Measurements from ENCODE around the gene SHB. TPM values are rescaled to one million over a fixed set of nuclear protein-coding genes. Genes with fewer than 3 reads are reported as not detected.
A peak's percentile ranks its signal among the peaks of the same experiment; 100 is the strongest.

SHB gene
- total RNA-seq, 2 experiments from 2014 or later = 0.41 to 1.0 TPM

- no peaks in the 10 kb centered on the region for H3K9me3 ChIP-seq (ENCODE audit: low read length)
- no peak for DNase-seq (ENCODE audit: low spot score)
- H3K4me2 ChIP-seq (ENCODE audit: low read length) = no peak overlapping the region
- no peaks in the 10 kb centered on the region for H3K4me1 ChIP-seq (ENCODE audit: insufficient read depth, low read length, poor library complexity, severe bottlenecking)
- no peaks in the 10 kb centered on the region for H3K79me2 ChIP-seq (ENCODE audit: insufficient read depth, low read depth, low read length)
- POLR2A ChIA-PET = interaction anchor here (1.1 kb wide), 1 partner anchor 8 kb away, joined by 4 read pairs; no protein-coding TSS in a partner anchor
- no peaks in the 10 kb centered on the region for H3K36me3 ChIP-seq (ENCODE audit: insufficient read depth, low read length)
- no peak overlapping the region for H3K4me3 ChIP-seq (ENCODE audit: low read depth, low read length, poor library complexity, severe bottlenecking)
- TF ChIP-seq CTCF (conservative IDR thresholded peaks at IDR 0.05; ENCODE audit: low read length) (peak; percentile 26; the same call in 1 of the 2 replicates), EZH2phosphoT487 (IDR thresholded peaks at IDR 0.05; ENCODE audit: borderline replicate concordance, low read depth, low read length) (no peak)
- no TSS peak for BruUV-seq (replicated peaks)
- CTCF ChIA-PET (ENCODE audit: unreplicated experiment) = no interaction called here
- no peak overlapping the region for H2AFZ ChIP-seq (ENCODE audit: low read length)
- no peaks in the 10 kb centered on the region for H4K20me1 ChIP-seq (ENCODE audit: insufficient read depth, low read length)
- no peak overlapping the region for H3K27ac ChIP-seq (ENCODE audit: low read depth, low read length, poor library complexity, severe bottlenecking)
- intact Hi-C loops (cut with micrococcal nuclease; ENCODE audit: unreplicated experiment) = no loop called here
- H3K9me2 ChIP-seq (ENCODE audit: insufficient read depth, low read length) = no peaks in the 10 kb centered on the region
Observed at GRCh38 chr9:37941253-37941652, 127.8 kb downstream of the SHB start.

GRCh38 chr9:37939575-37940095 is 129.4 kb downstream of the SHB start:
- no peak for DNase-seq (ENCODE audit: low spot score)
- H2AFZ ChIP-seq (ENCODE audit: low read length) = no peak overlapping the region
- no peak for TF ChIP-seq CTCF (conservative IDR thresholded peaks at IDR 0.05; ENCODE audit: low read length)
- TF ChIP-seq EZH2phosphoT487 (IDR thresholded peaks at IDR 0.05; ENCODE audit: borderline replicate concordance, low read depth, low read length) = no peak
- ChIA-PET POLR2A (no interaction called here), CTCF (ENCODE audit: unreplicated experiment) (no interaction called here)
- no peaks in the 10 kb centered on the region for H3K4me1 ChIP-seq (ENCODE audit: insufficient read depth, low read length, poor library complexity, severe bottlenecking)
- H3K4me3 ChIP-seq (ENCODE audit: low read depth, low read length, poor library complexity, severe bottlenecking) = no peak overlapping the region
- no peaks in the 10 kb centered on the region for H3K9me3 ChIP-seq (ENCODE audit: low read length)
- intact Hi-C loops (cut with micrococcal nuclease; ENCODE audit: unreplicated experiment) = no loop called here
- no peak overlapping the region for H3K4me2 ChIP-seq (ENCODE audit: low read length)
- no TSS peak for BruUV-seq (replicated peaks)
- H3K79me2 ChIP-seq (ENCODE audit: insufficient read depth, low read depth, low read length) = no peaks in the 10 kb centered on the region
- H3K27ac ChIP-seq (ENCODE audit: low read depth, low read length, poor library complexity, severe bottlenecking) = no peak overlapping the region
- H3K36me3 ChIP-seq (ENCODE audit: insufficient read depth, low read length) = no peaks in the 10 kb centered on the region
- H3K9me2 ChIP-seq (ENCODE audit: insufficient read depth, low read length) = no peaks in the 10 kb centered on the region
- H4K20me1 ChIP-seq (ENCODE audit: insufficient read depth, low read length) = no peaks in the 10 kb centered on the region

GRCh38 chr9:37938121-37938891 is 130.7 kb downstream of the SHB start:
- no peak overlapping the region for H2AFZ ChIP-seq (ENCODE audit: low read length)
- no TSS peak for BruUV-seq (replicated peaks)
- no peaks in the 10 kb centered on the region for H4K20me1 ChIP-seq (ENCODE audit: insufficient read depth, low read length)
- no peaks in the 10 kb centered on the region for H3K4me1 ChIP-seq (ENCODE audit: insufficient read depth, low read length, poor library complexity, severe bottlenecking)
- H3K79me2 ChIP-seq (ENCODE audit: insufficient read depth, low read depth, low read length) = no peaks in the 10 kb centered on the region
- no peak for TF ChIP-seq CTCF (conservative IDR thresholded peaks at IDR 0.05; ENCODE audit: low read length)
- TF ChIP-seq EZH2phosphoT487 (IDR thresholded peaks at IDR 0.05; ENCODE audit: borderline replicate concordance, low read depth, low read length) = no peak
- no peak for DNase-seq (ENCODE audit: low spot score)
- H3K36me3 ChIP-seq (ENCODE audit: insufficient read depth, low read length) = no peaks in the 10 kb centered on the region
- ChIA-PET POLR2A (no interaction called here), CTCF (ENCODE audit: unreplicated experiment) (no interaction called here)
- no peaks in the 10 kb centered on the region for H3K9me2 ChIP-seq (ENCODE audit: insufficient read depth, low read length)
- no peak overlapping the region for H3K4me2 ChIP-seq (ENCODE audit: low read length)
- H3K4me3 ChIP-seq (ENCODE audit: low read depth, low read length, poor library complexity, severe bottlenecking) = no peak overlapping the region
- H3K9me3 ChIP-seq (ENCODE audit: low read length) = no peaks in the 10 kb centered on the region
- intact Hi-C loops (cut with micrococcal nuclease; ENCODE audit: unreplicated experiment) = no loop called here
- no peak overlapping the region for H3K27ac ChIP-seq (ENCODE audit: low read depth, low read length, poor library complexity, severe bottlenecking)
